Measurements from ENCODE around the gene MACROD1.

DNA sequence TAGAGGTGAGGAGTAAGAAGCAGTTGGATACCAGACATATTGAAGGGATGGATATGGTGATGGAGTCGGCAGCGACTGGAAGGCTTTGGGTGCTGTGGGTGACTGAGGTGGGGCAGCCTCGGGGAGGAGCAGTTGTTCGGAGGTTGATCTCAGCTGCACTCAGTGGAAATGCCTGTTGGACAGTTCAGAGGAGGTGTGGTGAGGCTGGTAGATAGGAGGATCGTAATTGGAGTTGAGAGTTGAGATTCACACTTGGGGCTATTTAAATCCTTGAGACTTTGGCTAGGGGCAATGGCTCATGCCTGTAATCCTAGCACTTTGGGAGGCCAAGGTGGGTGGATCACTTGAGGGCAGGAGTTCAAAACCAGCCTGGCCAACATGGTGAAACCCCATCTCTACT lies 172.8 kb downstream of the MACROD1 start:
- TF ChIP-seq, protein P1, sequence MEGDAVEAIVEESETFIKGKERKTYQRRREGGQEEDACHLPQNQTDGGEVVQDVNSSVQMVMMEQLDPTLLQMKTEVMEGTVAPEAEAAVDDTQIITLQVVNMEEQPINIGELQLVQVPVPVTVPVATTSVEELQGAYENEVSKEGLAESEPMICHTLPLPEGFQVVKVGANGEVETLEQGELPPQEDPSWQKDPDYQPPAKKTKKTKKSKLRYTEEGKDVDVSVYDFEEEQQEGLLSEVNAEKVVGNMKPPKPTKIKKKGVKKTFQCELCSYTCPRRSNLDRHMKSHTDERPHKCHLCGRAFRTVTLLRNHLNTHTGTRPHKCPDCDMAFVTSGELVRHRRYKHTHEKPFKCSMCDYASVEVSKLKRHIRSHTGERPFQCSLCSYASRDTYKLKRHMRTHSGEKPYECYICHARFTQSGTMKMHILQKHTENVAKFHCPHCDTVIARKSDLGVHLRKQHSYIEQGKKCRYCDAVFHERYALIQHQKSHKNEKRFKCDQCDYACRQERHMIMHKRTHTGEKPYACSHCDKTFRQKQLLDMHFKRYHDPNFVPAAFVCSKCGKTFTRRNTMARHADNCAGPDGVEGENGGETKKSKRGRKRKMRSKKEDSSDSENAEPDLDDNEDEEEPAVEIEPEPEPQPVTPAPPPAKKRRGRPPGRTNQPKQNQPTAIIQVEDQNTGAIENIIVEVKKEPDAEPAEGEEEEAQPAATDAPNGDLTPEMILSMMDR (IDR thresholded peaks at IDR 0.05) = no peak
- TF ChIP-seq NR1H2 (CRISPR knock-in tag; IDR thresholded peaks at IDR 0.05) (no peak), SOX15 (CRISPR knock-in tag; IDR thresholded peaks at IDR 0.05) (no peak), MXD4 (CRISPR knock-in tag; IDR thresholded peaks at IDR 0.05; ENCODE audit: borderline replicate concordance) (no peak)
- TF ChIP-seq, protein P2, sequence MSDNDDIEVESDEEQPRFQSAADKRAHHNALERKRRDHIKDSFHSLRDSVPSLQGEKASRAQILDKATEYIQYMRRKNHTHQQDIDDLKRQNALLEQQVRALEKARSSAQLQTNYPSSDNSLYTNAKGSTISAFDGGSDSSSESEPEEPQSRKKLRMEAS (CRISPR knock-in tag; IDR thresholded peaks at IDR 0.05) = no peak
- TF ChIP-seq, protein P3, sequence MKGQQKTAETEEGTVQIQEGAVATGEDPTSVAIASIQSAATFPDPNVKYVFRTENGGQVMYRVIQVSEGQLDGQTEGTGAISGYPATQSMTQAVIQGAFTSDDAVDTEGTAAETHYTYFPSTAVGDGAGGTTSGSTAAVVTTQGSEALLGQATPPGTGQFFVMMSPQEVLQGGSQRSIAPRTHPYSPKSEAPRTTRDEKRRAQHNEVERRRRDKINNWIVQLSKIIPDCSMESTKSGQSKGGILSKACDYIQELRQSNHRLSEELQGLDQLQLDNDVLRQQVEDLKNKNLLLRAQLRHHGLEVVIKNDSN (CRISPR knock-in tag; IDR thresholded peaks at IDR 0.05) = no peak
- TF ChIP-seq, protein P4, sequence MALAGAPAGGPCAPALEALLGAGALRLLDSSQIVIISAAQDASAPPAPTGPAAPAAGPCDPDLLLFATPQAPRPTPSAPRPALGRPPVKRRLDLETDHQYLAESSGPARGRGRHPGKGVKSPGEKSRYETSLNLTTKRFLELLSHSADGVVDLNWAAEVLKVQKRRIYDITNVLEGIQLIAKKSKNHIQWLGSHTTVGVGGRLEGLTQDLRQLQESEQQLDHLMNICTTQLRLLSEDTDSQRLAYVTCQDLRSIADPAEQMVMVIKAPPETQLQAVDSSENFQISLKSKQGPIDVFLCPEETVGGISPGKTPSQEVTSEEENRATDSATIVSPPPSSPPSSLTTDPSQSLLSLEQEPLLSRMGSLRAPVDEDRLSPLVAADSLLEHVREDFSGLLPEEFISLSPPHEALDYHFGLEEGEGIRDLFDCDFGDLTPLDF (CRISPR knock-in tag; IDR thresholded peaks at IDR 0.05) = no peak

All from WTC11 (cell line).